HG02885 (cell line): ENCODE results near the gene PAOX.
"Not testable (repeated sequence)": the region's sequence is repeated elsewhere in the genome, so short reads cannot be mapped to it uniquely, and the experiment has no call there.

ENCODE experiments used
- ATAC-seq: cut with Tn5 transposase; IDR thresholded peaks from one replicate; pipeline ENCODE4 v1.9.1; 2021; ENCODE audit warnings: mild to moderate bottlenecking; ENCODE audit not compliant: unreplicated experiment, poor library complexity

PAOX gene

DNA sequence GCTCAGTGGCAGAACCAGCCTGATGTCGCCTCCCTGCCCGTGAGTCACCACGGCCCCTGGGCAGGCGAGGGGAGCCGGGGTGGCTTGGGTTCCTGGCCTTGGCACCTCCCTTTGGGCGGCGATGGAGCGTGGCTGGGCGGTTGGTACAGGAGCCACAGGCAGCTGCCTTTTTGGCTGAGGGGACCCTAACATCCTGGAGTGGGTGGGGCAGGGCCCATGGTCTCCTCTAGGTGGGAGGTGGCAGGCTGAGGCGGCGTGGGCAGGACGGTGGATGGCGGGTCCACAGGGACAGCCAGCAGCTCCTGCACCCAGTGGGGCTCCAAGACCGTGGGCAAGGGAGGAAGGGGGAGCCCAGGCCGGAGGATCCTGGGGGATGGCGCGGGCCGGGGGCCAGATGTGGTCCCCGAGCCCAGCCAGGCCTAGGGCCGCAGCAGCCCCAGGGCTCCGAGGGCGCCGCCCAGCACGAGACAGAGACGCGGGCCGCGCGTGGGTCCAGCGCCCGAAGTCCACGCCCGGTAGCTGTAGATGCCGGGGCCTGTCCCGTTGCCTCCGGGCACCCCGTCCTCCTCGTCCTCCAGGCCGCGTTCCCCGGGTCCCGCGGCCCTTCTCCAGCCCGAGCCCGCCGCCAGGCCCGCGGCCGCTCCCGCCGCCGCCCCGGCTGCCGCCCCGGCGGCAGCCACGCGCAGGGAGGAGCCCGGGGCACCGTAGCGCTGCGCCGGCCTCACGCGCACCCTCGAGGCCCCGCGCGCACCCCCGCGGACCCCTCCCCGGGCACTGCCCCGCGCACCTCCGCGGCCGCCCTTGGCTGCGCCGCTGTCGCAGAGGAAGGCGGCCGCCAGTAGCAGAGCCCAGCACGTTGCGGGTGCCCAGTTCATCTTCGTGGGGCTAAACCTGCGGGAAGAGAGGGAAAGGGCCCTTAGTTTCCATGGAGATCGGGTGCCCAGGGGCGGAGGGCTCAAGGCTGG is 44.0 kb downstream of the PAOX start:
- no peak for ATAC-seq

DNA sequence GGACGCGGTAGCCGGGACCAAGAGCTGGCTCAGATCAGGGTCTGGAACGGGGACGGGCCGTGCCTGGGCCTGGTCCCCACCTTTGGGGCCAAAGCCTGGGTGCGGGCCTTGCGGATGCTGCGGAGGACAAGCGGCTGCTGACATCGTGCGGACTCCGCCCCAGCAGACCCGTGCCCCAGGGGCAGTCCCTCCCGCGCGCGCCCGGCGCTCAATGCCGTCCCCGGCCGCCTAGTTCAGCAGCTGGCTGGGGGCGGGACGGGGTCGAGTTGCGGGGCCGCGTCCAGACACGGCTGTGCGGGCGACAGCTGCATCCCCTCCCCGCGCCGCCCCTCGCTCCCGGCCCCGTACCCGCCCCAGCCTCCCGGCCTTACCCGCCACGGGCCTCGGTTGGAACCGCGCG is 45.0 kb downstream of the PAOX start:
- ATAC-seq: not testable (repeated sequence)

GRCh38 chr10:133424601-133425000 is 45.5 kb downstream of the PAOX start, which contains the start of gene SPRN:
Gene SPRN (minus strand): TSS chr10:133424625. CDS start chr10:133423681, 944 bp downstream.
- ATAC-seq: not testable (repeated sequence)

DNA sequence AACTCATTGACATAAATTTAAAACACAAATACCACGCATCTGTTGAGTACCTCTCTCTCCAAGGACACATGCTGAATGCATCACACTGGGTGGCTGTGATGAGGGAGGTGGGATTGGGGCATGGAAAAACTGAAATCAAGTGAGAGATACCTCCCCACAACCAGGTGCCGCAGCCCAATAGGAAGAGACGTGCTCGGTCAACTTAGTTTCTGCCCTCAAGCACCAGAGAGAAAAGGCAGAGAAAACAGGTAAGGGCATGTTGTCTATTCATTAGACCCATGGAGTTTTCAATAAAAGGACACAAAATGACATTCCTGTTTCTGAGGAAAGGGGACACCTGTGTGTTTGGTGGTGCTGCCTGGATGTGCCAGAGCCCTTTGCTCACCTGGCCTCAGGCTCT is 50.5 kb downstream of the PAOX start:
- not testable (repeated sequence) for ATAC-seq

GRCh38 chr10:133431888-133432613 is 53.0 kb downstream of the PAOX start:
- not testable (repeated sequence) for ATAC-seq

DNA sequence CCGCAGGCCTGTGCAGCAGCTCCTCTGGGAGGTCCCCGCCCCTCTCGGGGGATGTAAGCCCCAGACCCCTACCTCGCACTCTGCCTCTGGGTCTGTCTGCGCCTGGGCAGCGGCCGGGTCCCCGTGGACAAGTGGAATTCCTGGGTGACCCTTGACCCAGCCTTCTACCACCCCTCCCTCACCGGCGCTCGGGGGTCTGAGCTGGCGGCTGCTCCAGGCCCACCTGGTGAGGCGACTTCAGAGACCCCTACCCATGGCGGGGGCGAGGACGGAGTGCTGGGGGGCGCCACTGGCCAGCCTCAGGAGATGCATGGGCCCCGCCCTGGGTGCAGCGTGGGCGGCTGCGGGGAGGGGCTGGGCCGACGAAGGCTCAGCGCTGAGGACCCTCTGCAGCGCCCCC is 53.7 kb downstream of the PAOX start:
- not testable (repeated sequence) for ATAC-seq

DNA sequence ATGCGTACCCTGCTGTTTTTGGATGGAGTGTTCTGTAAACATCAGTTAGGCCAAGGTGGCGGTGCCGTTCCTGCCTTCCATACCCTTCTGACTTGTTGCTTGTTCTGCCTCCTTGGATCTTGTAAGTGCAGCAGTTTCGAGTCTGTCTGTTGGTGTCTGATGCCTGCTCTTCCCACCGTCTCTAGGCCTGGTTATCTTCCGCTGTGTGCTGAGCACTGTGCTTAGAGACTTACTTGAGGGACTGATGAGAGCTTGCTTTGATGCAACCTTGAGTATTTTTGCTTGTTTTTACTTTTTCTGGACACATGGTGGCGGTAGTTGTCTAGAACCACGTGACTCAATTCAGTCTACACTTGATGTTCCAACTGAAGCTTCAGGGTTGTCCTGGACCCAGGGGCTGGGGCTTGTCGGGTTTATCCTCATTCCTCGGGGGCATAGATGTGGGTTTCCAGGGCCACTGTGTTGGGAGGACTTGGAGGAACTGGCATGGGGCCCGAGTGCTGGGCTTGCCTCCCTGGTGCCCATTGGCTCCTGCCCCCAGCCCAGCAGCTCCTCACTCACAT is 59.7 kb downstream of the PAOX start:
- no peak for ATAC-seq

GRCh38 chr10:133439517-133440461 is 60.7 kb downstream of the PAOX start:
- no peak for ATAC-seq

GRCh38 chr10:133440633-133441285 is 61.7 kb downstream of the PAOX start:
- no peak for ATAC-seq
